CD4-positive, alpha-beta T cell treated with Interleukin-1 beta for 1 hour (primary cell): Measurements from ENCODE around the gene DSE.

ENCODE experiments used
- DNase-seq, 2 donors: peaks; one replicate each; pipeline ENCODE4 v3.0.0-alpha.2; 2020 to 2022

DSE gene

DNA sequence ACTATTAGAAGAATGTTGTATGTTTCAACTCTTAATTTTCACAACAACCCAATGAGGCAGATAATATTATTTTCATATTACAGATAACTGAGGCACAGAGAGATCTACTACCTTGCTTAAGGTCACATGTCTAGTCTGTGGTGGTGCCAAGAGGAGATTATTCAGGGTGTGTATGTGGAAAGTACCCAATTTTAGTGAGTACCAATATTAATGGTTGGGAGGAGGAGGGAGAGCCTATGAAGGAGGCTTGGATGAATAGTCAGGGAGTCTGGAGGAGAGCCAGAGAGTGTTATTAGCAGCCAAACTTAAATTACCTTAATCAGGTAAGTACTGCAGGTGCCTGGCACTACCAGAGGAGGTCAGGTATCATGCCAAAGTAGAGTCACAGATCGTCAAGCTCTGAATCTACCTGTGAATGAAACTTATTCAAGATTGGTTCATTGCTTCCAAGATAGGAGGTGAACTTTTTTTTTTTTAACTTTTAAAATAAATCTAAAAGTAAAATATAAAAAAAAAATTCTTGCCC, 79.5 kb downstream of the DSE start:
- DNase-seq = no peak

GRCh38 chr6:116450769-116451740, 80.3 kb downstream of the DSE start:
- DNase-seq = no peak

DNA sequence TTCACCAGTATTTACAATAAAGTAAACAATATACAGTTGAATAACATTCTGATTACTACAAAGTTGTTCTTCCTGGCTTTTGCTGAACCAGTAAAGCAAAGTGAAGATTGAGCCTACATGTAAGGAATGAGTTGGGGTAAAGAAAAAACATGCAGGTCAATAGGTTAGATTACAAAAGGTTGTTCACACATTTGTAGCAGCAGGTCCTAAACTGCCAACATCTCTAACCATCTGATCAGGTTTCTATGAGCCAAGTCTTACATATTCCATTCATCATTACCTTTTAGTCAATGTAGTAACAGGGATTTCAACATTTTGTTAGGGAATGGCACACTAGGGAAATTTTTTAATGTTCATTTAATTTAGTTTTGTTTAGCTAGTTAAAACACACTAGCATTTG, 81.2 kb downstream of the DSE start:
- no peak for DNase-seq

DNA sequence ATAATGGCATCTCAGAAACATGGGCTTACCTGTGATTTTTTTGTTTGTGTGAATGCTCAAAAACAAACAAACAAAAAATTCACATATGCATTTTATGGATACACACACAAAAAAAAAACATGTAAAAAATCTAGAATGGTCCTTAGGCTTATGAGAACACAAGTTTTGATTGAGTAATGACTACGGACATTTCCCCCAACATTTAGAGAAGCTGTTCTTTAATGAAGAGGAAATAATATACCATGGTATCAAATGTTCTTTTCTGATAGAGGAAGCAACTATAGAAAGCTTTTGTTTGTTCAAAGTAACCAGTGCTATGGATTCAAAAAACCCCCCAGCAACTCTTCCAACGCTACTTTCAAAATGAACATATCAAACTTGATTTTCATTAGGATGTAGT, 81.8 kb downstream of the DSE start:
- no peak for DNase-seq

- no peak for DNase-seq
Measured at GRCh38 chr6:116456106-116456505, 85.4 kb downstream of the DSE start.

DNA sequence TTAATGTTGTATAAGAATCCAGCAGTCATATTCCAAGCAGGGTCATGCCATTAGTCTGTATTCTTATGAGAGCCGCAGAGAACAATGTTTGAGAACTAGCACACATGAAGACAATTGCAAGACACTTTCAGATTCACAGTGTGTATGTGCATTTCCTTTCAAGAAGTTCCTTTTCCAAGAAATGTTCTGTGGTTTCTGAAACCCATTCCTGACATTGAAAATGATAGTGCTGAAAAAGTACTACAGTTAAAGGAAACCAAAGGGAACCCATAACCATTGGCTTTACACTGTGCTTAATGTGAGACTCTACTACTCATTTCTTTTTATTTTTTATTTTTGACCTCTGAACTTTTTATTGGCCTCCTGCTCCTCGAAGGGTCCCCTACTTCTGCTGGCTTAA, 86.2 kb downstream of the DSE start:
- no peak for DNase-seq

GRCh38 chr6:116458264-116458663, 87.5 kb downstream of the DSE start:
- no peak for DNase-seq

DNA sequence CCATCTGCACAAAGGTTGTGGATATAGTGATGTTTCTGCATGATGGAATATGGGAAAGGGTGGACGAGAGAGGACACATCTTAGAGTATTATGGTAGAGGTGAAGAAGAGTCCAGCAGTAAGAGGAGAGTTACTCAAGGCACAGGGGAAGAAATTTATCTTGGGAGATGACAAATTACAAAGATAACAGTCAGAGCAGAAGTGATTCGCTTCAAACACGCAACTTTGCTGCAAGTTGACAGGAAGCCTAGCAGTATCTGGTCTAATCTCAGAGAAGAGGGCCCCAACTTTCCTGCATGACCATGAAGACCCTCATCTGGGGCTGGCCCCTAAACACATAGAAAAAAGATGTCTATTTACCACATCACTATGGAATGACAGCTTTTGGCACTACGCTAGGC, 89.2 kb downstream of the DSE start:
- DNase-seq = no peak

DNA sequence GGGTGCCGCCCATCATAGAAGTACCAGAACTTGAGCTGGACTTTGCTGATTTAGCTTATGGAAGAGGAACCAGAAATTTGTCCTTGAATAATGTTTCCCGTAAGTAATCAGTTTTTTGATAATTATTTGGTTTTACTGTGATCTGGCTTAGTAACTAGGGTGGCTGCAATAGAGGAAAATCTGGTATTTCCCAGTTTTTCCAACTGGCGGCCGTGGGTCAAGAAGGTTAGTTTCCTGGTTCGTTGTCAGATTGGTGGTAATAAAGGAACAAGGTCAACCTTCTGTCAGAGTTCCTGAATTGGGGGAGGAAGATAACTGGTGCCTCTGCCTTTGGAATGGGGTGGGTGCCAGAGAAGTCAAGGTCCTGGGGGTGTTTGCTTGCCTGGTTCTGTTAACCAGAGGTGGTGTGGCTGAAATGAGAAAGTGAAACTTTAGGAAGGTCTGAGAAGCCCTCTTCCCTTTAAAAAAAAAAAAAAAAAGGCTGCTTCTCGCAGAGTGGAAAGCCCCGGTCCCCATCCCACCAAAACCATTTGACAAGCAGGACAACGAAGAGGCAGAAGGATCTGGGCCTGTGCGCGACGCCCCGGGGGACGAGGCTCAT, 90.7 kb downstream of the DSE start, which contains the start of gene CALHM6:
Gene CALHM6, plus strand, starts transcription at position 45 of the 601 bp plus-strand sequence. Its CDS starts 555 bp downstream, at position 600.
- DNase-seq = no peak

DNA sequence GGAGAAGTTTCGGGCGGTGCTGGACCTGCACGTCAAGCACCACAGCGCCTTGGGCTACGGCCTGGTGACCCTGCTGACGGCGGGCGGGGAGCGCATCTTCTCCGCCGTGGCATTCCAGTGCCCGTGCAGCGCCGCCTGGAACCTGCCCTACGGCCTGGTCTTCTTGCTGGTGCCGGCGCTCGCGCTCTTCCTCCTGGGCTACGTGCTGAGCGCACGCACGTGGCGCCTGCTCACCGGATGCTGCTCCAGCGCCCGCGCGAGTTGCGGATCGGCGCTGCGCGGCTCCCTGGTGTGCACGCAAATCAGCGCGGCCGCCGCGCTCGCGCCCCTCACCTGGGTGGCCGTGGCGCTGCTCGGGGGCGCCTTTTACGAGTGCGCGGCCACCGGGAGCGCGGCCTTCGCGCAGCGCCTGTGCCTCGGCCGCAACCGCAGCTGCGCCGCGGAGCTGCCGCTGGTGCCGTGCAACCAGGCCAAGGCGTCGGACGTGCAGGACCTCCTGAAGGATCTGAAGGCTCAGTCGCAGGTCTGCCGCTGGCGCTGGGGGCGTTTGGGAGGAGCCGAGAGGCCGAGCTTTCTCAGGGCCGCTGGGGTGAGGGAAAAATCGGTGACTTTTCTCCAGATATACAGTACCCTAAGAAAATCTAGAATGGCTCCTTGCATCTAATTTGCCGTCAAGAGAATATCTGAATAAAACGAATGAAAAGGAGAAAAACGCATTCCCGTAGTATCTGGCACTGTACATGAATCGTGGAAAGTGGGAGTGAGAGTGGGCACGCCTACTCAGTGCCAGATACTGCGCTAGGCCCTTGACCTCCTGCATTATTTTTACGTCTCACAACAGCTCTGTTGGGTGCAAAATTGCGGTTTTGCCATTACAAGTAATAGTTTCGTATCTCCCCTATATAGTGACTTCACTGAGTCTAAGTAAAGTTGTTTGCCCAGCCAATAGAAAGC, 91.5 kb downstream of the DSE start:
- peak; percentile 33 to 64 for DNase-seq

GRCh38 chr6:116463301-116463700, 92.6 kb downstream of the DSE start:
- DNase-seq = no peak

GRCh38 chr6:116465246-116465645, 94.5 kb downstream of the DSE start:
- DNase-seq = peak in 1 of 2 donors; percentile 41

DNA sequence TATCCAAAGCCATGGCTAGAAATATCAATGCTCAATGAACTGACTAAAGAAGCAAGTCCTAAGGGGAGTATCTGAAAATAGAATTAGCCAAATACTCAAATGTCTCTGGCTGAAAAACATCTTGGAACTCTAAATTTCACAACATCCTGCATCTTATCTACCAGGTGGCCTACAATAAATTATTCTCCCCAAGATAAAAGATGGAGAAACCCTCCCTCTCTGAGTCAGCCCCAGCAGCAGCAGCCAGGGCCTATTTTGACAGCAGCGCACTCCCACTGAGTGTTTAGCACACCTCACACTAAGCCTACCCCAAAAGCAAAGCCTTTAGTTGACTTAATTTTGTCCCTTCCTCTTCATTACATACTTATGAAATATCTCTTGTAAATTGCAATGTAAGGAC, 96.3 kb downstream of the DSE start:
- no peak for DNase-seq

GRCh38 chr6:116467514-116467913, 96.8 kb downstream of the DSE start:
- no peak for DNase-seq

GRCh38 chr6:116468293-116468692, 97.5 kb downstream of the DSE start:
- DNase-seq = no peak

DNA sequence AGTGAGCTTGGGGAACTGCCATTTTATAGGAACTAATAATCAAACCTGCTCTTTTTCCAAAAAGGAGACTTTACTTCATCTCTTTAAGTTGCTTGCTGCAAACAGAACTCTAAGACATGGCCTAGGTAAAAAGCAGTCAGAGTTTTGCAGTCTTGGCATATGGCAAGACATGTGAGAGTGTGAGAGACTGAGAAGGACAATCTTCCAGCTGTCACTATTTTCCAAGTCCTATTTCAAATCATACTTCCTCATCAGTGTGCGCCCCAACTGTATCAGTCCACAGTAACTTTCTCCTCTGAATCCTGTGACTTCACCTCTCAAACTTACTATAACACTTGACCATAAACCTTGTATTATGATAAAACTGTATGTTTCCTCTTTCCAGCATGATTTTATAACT, 100.8 kb downstream of the DSE start:
- DNase-seq = no peak

GRCh38 chr6:116472706-116473105, 102.0 kb downstream of the DSE start:
- no peak for DNase-seq

GRCh38 chr6:116475141-116475540, 104.4 kb downstream of the DSE start:
- no peak for DNase-seq

- peak; percentile 13 to 30 for DNase-seq
Measured at GRCh38 chr6:116476002-116476678, 105.4 kb downstream of the DSE start.

- DNase-seq = no peak
Measured at GRCh38 chr6:116482780-116483179, 112.0 kb downstream of the DSE start.

- DNase-seq = no peak
Measured at GRCh38 chr6:116483616-116484015, 112.9 kb downstream of the DSE start.

- no peak for DNase-seq
Measured at GRCh38 chr6:116485559-116486184, 114.9 kb downstream of the DSE start.
